Head of caudate nucleus (tissue), 42 donors: ENCODE data around the gene EML6.

Source experiments
- DNase-seq, 42 donors: peaks; one replicate each; pipeline versions ENCODE4 v3.0.0 to v3.0.0-alpha.2; 2020 to 2021; ENCODE audit warnings: mixed read lengths in 7 of 42
- intact Hi-C: fragments of 100-400 bp; cut with DNase I; formaldehyde crosslinking; loops from one replicate; pipeline ENCODE4 v1.15.0; 2022

Gene EML6

DNA sequence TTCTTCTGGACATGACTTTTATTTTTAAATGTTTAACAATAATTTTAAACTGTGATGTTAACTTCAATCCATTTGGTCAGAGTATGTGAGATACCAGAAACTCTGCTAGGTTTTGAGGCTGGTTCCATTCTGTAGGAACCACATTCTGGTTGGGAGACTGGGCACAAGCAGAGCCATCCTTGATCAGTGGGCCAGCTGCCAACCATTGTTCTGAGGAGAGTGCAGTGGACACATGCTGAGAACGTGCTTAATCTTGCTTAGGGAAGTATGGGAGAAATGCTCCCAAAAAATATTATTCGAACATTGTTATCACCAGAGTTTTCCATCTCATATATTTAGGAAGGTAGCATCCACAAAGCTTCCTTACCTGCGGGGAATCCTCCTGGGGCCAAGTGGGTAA lies 171.0 kb downstream of the EML6 start:
- intact Hi-C loops, result no loop called here
- DNase-seq, result peak in 8 of 42 donors; percentile 15 to 65 (median 32)

DNA sequence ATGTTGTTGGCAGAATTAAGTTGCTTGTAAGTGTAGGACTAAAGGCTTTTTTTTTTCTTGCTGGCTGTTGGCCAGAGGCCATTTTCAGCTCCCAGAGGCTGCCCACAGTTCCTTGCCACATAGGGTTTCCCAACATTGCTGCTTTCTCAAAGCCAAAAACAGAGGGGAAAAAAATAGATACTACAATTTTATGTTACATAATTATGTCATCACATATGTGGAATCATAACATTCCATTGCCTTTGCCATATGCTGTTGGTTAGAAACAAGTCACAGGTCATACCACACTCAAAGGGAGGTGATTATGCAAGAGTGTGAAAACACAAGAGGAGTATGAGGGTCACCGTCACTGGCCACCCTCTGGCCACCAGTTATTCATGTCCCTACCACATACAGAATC lies 172.3 kb downstream of the EML6 start:
- DNase-seq, result no peak
- intact Hi-C loops, result no loop called here

GRCh38 chr2:54897420-54898310 lies 174.2 kb downstream of the EML6 start:
- no peak for DNase-seq
- intact Hi-C loops, result no loop called here

GRCh38 chr2:54898456-54899226 lies 175.2 kb downstream of the EML6 start:
- intact Hi-C loops, result no loop called here
- no peak for DNase-seq

DNA sequence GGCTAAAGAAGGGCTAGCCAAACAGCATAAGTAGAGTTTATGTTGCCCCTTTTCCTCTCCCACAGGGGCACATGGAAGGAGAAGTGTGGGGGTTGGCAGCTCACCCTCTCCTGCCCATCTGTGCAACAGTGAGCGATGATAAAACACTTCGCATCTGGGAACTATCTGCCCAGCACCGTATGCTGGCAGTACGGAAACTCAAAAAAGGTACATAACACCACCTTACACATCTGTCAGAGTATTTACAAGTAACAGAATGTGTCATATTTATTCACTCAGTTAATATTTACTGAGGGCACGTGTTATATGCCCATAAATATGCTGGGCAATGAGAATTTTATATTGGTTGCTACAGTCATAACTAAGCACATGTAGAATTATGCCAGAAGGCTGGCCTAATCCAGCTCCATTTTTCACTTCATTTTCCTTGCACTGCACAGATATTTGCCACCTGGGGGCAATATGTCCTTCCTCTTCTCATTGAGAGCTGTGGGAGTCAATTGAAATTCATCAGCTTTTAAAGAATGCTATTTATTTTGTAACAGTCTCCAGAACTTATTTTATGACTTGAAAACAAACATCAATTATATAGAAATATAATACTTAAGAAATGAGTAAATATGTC lies 176.2 kb downstream of the EML6 start:
- intact Hi-C loops, result loop anchor here (1.0 to 10.0 kb wide), 2 partner anchors 115 to 276 kb away; no protein-coding TSS in a partner anchor
- DNase-seq, result peak in 26 of 42 donors; percentile 13 to 80 (median 54)

GRCh38 chr2:54901224-54901986 lies 177.9 kb downstream of the EML6 start:
- DNase-seq, result no peak
- intact Hi-C loops, result loop anchor here (10.0 kb wide), 1 partner anchor 113 kb away; no protein-coding TSS in a partner anchor

DNA sequence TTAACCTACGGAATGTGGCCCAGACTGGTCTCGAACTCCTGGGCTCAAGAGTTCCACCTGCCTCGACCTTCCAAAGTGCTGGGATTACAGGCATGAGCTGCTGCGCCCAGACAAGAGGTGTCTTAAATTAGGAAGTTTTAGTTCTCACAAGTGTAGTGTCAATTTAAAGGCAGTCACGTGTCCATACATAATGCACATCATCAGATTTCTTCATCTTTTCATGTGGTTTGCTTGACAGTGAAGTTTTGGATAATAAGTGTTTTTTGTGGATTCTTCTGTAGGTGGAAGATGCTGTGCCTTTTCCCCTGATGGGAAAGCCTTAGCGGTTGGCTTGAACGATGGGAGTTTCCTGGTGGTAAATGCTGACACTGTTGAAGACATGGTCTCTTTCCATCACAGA lies 179.3 kb downstream of the EML6 start:
- no peak for DNase-seq
- intact Hi-C loops, result loop anchor here (10.0 kb wide), 1 partner anchor 112 kb away; no protein-coding TSS in a partner anchor

GRCh38 chr2:54903736-54904554 lies 180.5 kb downstream of the EML6 start:
- intact Hi-C loops, result loop anchor here (10.0 kb wide), 1 partner anchor 111 kb away; no protein-coding TSS in a partner anchor
- DNase-seq, result peak in 12 of 42 donors; percentile 10 to 71 (median 32)

GRCh38 chr2:54904836-54905235 lies 181.4 kb downstream of the EML6 start:
- no peak for DNase-seq

DNA sequence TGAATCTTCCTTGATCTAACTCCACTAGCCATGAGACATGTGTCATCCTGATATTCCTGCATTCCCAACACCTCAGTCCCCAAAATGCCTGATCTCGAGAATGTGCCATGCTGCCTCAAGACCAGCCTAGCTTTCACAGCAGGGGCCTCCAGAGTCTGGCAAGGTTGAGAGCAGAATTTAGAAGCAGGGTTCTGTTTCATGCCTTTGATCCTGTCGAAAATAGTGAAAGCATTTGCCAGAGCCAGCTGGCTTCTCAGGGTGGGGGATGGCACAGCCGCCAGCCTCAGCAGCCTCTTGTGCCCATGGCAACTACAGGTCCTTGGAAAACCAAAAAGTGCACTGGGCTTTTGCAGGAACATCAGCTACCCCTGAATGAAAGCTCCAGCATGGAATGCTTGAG lies 183.3 kb downstream of the EML6 start:
- DNase-seq, result peak in 21 of 42 donors; percentile 18 to 67 (median 39)
- intact Hi-C loops, result loop anchor here (10.0 kb wide), 1 partner anchor 108 kb away; no protein-coding TSS in a partner anchor

More at GRCh38 chr2:54904836-54905235, 181.4 kb downstream of the EML6 start:
- intact Hi-C loops, result loop anchor here (10.0 kb wide), 1 partner anchor 110 kb away; no protein-coding TSS in a partner anchor

DNA sequence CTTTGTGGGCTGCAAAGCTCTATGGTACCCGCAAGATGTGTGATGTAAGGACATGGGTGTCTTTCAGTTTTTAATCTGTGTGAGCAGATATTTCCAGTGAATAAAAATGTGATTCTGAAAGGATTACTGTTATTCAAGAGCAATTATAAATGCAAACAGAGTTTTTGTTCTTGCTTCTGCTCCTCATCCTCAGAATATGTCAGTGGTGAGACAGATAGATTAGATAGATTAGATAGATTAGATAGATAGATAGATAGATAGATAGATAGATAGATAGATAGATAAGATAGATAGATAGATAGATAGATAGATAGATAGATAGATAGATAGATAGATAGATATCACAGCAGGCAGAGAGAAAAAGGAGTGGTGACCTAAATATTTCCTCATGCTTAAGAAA lies 184.2 kb downstream of the EML6 start:
- intact Hi-C loops, result loop anchor here (10.0 kb wide), 1 partner anchor 107 kb away; no protein-coding TSS in a partner anchor
- no peak for DNase-seq

DNA sequence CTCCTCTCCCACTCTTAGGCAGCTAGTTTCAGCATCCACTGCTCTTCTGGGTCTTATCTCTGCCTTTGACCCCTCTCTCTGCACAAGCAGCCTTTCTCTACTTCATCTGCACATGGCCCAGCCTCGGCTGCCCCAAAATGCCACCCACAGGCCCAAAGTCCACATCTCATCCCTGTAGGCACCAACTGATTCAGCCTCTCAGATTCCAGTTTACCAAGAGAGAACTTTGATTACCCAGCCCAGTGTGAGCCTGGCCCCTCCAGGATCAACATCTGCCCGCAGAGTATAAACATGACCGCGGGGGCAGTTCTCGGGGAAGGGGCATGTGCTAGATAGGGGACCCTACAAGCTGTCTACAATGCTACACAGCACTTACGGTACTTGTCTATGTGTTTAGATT lies 185.1 kb downstream of the EML6 start:
- intact Hi-C loops, result loop anchor here (10.0 kb wide), 1 partner anchor 106 kb away; no protein-coding TSS in a partner anchor
- DNase-seq, result no peak

GRCh38 chr2:54909001-54909400 lies 185.5 kb downstream of the EML6 start:
- intact Hi-C loops, result loop anchor here (10.0 kb wide), 1 partner anchor 106 kb away; no protein-coding TSS in a partner anchor
- DNase-seq, result no peak

GRCh38 chr2:54912305-54912704 lies 188.8 kb downstream of the EML6 start:
- no peak for DNase-seq
- intact Hi-C loops, result no loop called here

GRCh38 chr2:54912893-54913292 lies 189.4 kb downstream of the EML6 start:
- DNase-seq, result no peak
- intact Hi-C loops, result no loop called here

GRCh38 chr2:54914637-54915036 lies 191.2 kb downstream of the EML6 start:
- intact Hi-C loops, result no loop called here
- no peak for DNase-seq

DNA sequence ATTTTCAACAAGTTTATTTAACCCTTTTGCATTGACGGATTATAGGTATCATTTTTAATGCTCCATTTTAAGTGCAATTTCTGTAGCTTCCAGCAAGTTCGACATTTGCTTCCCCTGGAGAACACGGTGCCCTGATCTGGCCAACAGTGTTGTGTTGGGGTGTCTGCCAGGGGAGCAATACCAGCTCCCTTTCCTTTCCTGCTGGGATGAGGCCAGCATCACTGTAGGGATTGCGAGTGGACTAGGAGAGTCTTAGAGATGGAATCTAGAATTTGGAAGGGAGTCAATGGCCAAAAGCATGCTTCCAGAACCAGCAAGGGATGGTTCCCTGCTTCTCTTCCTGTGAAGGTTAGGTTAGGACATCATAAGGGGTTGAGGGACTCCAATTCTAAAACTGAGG lies 191.6 kb downstream of the EML6 start:
- intact Hi-C loops, result no loop called here
- DNase-seq, result no peak
